Fibroblast of pulmonary artery (primary cell): Measurements from ENCODE around the gene PRKCH.

Source experiments
- DNase-seq: peaks from one replicate; pipeline ENCODE4 v3.0.0-alpha.2; 2010; ENCODE audit warnings: low read depth
- H3K4me3 ChIP-seq: replicated peaks from 2 replicates; pipeline ENCODE4 v1.5.1; 2011; ENCODE audit warnings: low read depth, mild to moderate bottlenecking, control low read depth, low read length, moderate library complexity
- CTCF ChIP-seq: IDR thresholded peaks from 2 replicates; pipeline ENCODE4 v1.5.1; 2011; ENCODE audit warnings: mild to moderate bottlenecking, control low read depth, low read length, inconsistent platforms; ENCODE audit errors: missing control alignments

Gene PRKCH

GRCh38 chr14:61474701-61475100 lies 153.3 kb downstream of the PRKCH start:
- DNase-seq: peak; percentile 64
- H3K4me3 ChIP-seq: no peak overlapping the region
- TF ChIP-seq CTCF: no peak

- peak; percentile 91 for DNase-seq
- TF ChIP-seq CTCF: peak; percentile 64
- H3K4me3 ChIP-seq: no peak overlapping the region
These were observed 153.9 kb downstream of the PRKCH start for GRCh38 chr14:61475316-61475715.

- no peak for DNase-seq
- TF ChIP-seq CTCF: no peak
- H3K4me3 ChIP-seq: no peak overlapping the region
These were observed 154.8 kb downstream of the PRKCH start for GRCh38 chr14:61476105-61476753.

- peak overlapping the region; percentile 28 for H3K4me3 ChIP-seq
- peak; percentile 100 for DNase-seq
- TF ChIP-seq CTCF: no peak
These were observed 155.5 kb downstream of the PRKCH start for GRCh38 chr14:61476754-61477410.

GRCh38 chr14:61477712-61478462 lies 156.5 kb downstream of the PRKCH start:
- TF ChIP-seq CTCF: no peak
- DNase-seq: peak; percentile 62
- H3K4me3 ChIP-seq: no peak overlapping the region

GRCh38 chr14:61478971-61479473 lies 157.6 kb downstream of the PRKCH start:
- no peak for TF ChIP-seq CTCF
- DNase-seq: no peak
- H3K4me3 ChIP-seq: no peak overlapping the region
